Prostate gland (tissue), 2 donors: Measurements from ENCODE around the gene MRC1. TPM values are rescaled to one million over a fixed set of nuclear protein-coding genes. Genes with fewer than 3 reads are reported as not detected.
A peak's percentile ranks its signal among the peaks of the same experiment; 100 is the strongest.

ENCODE experiments used
- DNase-seq: peaks from one replicate; pipeline ENCODE4 v3.0.0-alpha.2; 2019; ENCODE audit warnings: low spot score
- H3K27ac ChIP-seq, 2 donors: fragments of 200-600 bp; sonication (generic); 2 replicates each; pipeline ENCODE4 v1.5.1; 2017 to 2019
- H3K27me3 ChIP-seq: fragments of 200-600 bp; sonication (generic); replicated peaks from 2 replicates; pipeline ENCODE4 v1.5.1; 2019; ENCODE audit not compliant: insufficient read depth
- H3K36me3 ChIP-seq, 2 donors: fragments of 200-600 bp; sonication (generic); 1 replicate in 1 of 2; 2 replicates in 1 of 2; pipeline versions ENCODE4 v1.5.1 to v1.8.1; 2017 to 2019
- H3K4me1 ChIP-seq: fragments of 200-600 bp; sonication (generic); replicated peaks from 2 replicates; pipeline ENCODE4 v1.5.1; 2019
- H3K4me3 ChIP-seq, 2 donors: fragments of 200-600 bp; sonication (generic); 2 replicates each; pipeline ENCODE4 v1.5.1; 2017 to 2019
- H3K9me3 ChIP-seq: fragments of 200-600 bp; sonication (generic); 2 replicates; pipeline ENCODE4 v1.5.1; 2017
- CTCF ChIP-seq, 4 experiments: fragments of 200-600 bp in 2 of 4; fragments of 450-650 bp in 2 of 4; sonication (generic) in 2 of 4; IDR thresholded peaks; 1 replicate in 3 of 4; 2 replicates in 1 of 4; pipeline ENCODE4 v1.5.1; 2016 to 2019; ENCODE audit warnings: antibody characterized with exemption in 4 of 4, mild to moderate bottlenecking in 2 of 4, moderate library complexity in 2 of 4
- POLR2A ChIP-seq: fragments of 450-650 bp; IDR thresholded peaks from one replicate; pipeline ENCODE4 v1.6.1; 2016; ENCODE audit warnings: antibody characterized with exemption, mild to moderate bottlenecking
- POLR2AphosphoS5 ChIP-seq: sonication (generic); formaldehyde crosslinking; IDR thresholded peaks from one replicate; pipeline ENCODE4 v1.6.1; 2017; ENCODE audit warnings: antibody characterized with exemption
- WGBS: methylation state at CpG from one replicate; pipeline ENCODE4 v1.1.5; 2018; 5-methylcytosine and 5-hydroxymethylcytosine counted together
- intact Hi-C: fragments of 100-400 bp; cut with DNase I; formaldehyde crosslinking; loops from one replicate; pipeline ENCODE4 v1.14.2; 2022
- total RNA-seq, 2 donors: library from RNA; depleted of rRNA; stranded (reverse); fragments of >200 nt; gene quantifications; one replicate each; pipeline ENCODE4 v1.1.0, GENCODE V29; 2016

Gene MRC1
- total RNA-seq, 2 donors from 2014 or later: 3.1 to 27.4 TPM

GRCh38 chr10:17835688-17836087 lies 26.5 kb downstream of the MRC1 start:
- Histone ChIP-seq H3K27ac (no peak overlapping the region), H3K9me3 (no peaks in the 10 kb centered on the region), H3K27me3 (no peaks in the 10 kb centered on the region), H3K4me1 (no peaks in the 10 kb centered on the region), H3K4me3 (no peak overlapping the region), H3K36me3 (no peaks in the 10 kb centered on the region)
- 22% methylated on average over 1 of the region's 1 CpG for WGBS
- DNase-seq: no peak
- intact Hi-C loops: no loop called here
- TF ChIP-seq POLR2AphosphoS5 (no peak), CTCF (IDR thresholded peaks at IDR 0.05) (no peak), POLR2A (no peak)

- H3K4me1 ChIP-seq: no peaks in the 10 kb centered on the region
- TF ChIP-seq POLR2A: no peak
- TF ChIP-seq CTCF (IDR thresholded peaks at IDR 0.05): no peak
- TF ChIP-seq POLR2AphosphoS5: no peak
- H3K4me3 ChIP-seq: no peak overlapping the region
- H3K27ac ChIP-seq: no peak overlapping the region
- peak; percentile 15 for DNase-seq
- no peaks in the 10 kb centered on the region for H3K36me3 ChIP-seq
- H3K27me3 ChIP-seq: no peaks in the 10 kb centered on the region
- intact Hi-C loops: no loop called here
- 9% methylated on average over 8 of the region's 8 CpGs for WGBS
- H3K9me3 ChIP-seq: no peaks in the 10 kb centered on the region
Measured at GRCh38 chr10:17836942-17837341, 27.8 kb downstream of the MRC1 start.

- DNase-seq: no peak
- 36% methylated on average over 9 of the region's 9 CpGs for WGBS
- intact Hi-C loops: no loop called here
- no peaks in the 10 kb centered on the region for H3K9me3 ChIP-seq
- no peak overlapping the region for H3K27ac ChIP-seq
- H3K36me3 ChIP-seq: no peaks in the 10 kb centered on the region
- TF ChIP-seq POLR2A: no peak
- no peak for TF ChIP-seq CTCF (IDR thresholded peaks at IDR 0.05)
- no peak for TF ChIP-seq POLR2AphosphoS5
- no peaks in the 10 kb centered on the region for H3K27me3 ChIP-seq
- no peak overlapping the region for H3K4me3 ChIP-seq
- no peaks in the 10 kb centered on the region for H3K4me1 ChIP-seq
Measured at GRCh38 chr10:17838080-17838648, 29.0 kb downstream of the MRC1 start.

GRCh38 chr10:17841050-17841449 lies 31.9 kb downstream of the MRC1 start:
- intact Hi-C loops: no loop called here
- Histone ChIP-seq H3K4me3 (no peak overlapping the region), H3K36me3 (no peaks in the 10 kb centered on the region), H3K4me1 (no peaks in the 10 kb centered on the region), H3K9me3 (no peaks in the 10 kb centered on the region), H3K27me3 (no peaks in the 10 kb centered on the region), H3K27ac (no peak overlapping the region)
- 92% methylated on average over 1 of the region's 1 CpG for WGBS
- TF ChIP-seq POLR2AphosphoS5 (no peak), POLR2A (no peak), CTCF (IDR thresholded peaks at IDR 0.05) (no peak)
- DNase-seq: no peak

- no peak for DNase-seq
- Histone ChIP-seq H3K9me3 (no peaks in the 10 kb centered on the region), H3K4me1 (no peaks in the 10 kb centered on the region), H3K27me3 (no peaks in the 10 kb centered on the region), H3K36me3 (no peaks in the 10 kb centered on the region), H3K27ac (no peak overlapping the region), H3K4me3 (no peak overlapping the region)
- TF ChIP-seq CTCF (IDR thresholded peaks at IDR 0.05) (no peak), POLR2A (no peak), POLR2AphosphoS5 (no peak)
- intact Hi-C loops: no loop called here
- WGBS: 89% methylated on average over 5 of the region's 5 CpGs
Measured at GRCh38 chr10:17842641-17843040, 33.5 kb downstream of the MRC1 start.
